Activated CD8-positive, alpha-beta T cell treated with anti-CD3 and anti-CD28 coated beads for 36 hours (primary cell): ENCODE measurements around the gene ITSN1. TPM values are rescaled to one million over a fixed set of nuclear protein-coding genes. Genes with fewer than 3 reads are reported as not detected.

Experiments
- ATAC-seq: fragments of 200-7000 bp; cut with Tn5 transposase; one replicate; pipeline ENCODE4 v1.10.0; 2021; ENCODE audit warnings: mild to moderate bottlenecking, moderate library complexity
- CTCF ChIA-PET: fragments of 350-600 bp; sonication (Branson Sonifier 250); formaldehyde crosslinking; loops from one replicate; lab custom pipeline; 2021; ENCODE audit warnings: antibody characterized with exemption; lab: Charles Lee
- POLR2A ChIA-PET: fragments of 350-600 bp; sonication (Branson Sonifier 250); formaldehyde crosslinking; loops from one replicate; lab custom pipeline; 2021; ENCODE audit warnings: antibody characterized with exemption; lab: Charles Lee
- DNase-seq: peaks from one replicate; pipeline ENCODE4 v3.0.0-alpha.2; 2020
- H3K27ac Mint-ChIP-seq: one replicate; pipeline ENCODE4 v1.8.0; 2021; ENCODE audit warnings: mild to moderate bottlenecking, mixed read lengths
- H3K27me3 Mint-ChIP-seq: one replicate; pipeline ENCODE4 v1.8.0; 2021; ENCODE audit warnings: mixed read lengths
- H3K36me3 Mint-ChIP-seq: one replicate; pipeline ENCODE4 v1.8.0; 2021; ENCODE audit warnings: low read depth, mixed read lengths
- H3K4me1 Mint-ChIP-seq: one replicate; pipeline ENCODE4 v1.8.0; 2021; ENCODE audit warnings: low read depth, mixed read lengths
- H3K4me3 Mint-ChIP-seq: one replicate; pipeline ENCODE4 v1.8.0; 2021; ENCODE audit warnings: mild to moderate bottlenecking, moderate library complexity, mixed read lengths
- H3K9me3 Mint-ChIP-seq: one replicate; pipeline ENCODE4 v1.8.0; 2021; ENCODE audit warnings: mixed read lengths
- CTCF ChIP-seq: fragments of 200-600 bp; IDR thresholded peaks from one replicate; pipeline ENCODE4 v1.8.0; 2022; ENCODE audit warnings: antibody characterized with exemption, mild to moderate bottlenecking
- intact Hi-C: fragments of 100-400 bp; cut with micrococcal nuclease; formaldehyde crosslinking; loops from one replicate; pipeline ENCODE4 v1.10.0; 2022
- total RNA-seq, 2 experiments: library from RNA; stranded (reverse); gene quantifications; one replicate each; pipeline ENCODE4 v1.2.3, GENCODE V29; 2021

The ITSN1 gene
- total RNA-seq, 2 experiments from 2014 or later = 4.4 to 4.7 TPM

- Mint-ChIP-seq H3K36me3 (peaks cover 4% of the 10 kb centered on the region), H3K4me1 (no peaks in the 10 kb centered on the region), H3K4me3 (no peak overlapping the region), H3K9me3 (no peaks in the 10 kb centered on the region), H3K27me3 (no peaks in the 10 kb centered on the region), H3K27ac (no peak overlapping the region)
- no peak for DNase-seq
- no peak for TF ChIP-seq CTCF
- ChIA-PET CTCF (no interaction called here), POLR2A (no interaction called here)
- ATAC-seq = no peak
- intact Hi-C loops = no loop called here
Observed at GRCh38 chr21:33828577-33828976, 186.3 kb downstream of the ITSN1 start.

GRCh38 chr21:33829844-33830243 lies 187.5 kb downstream of the ITSN1 start:
- H3K4me3 Mint-ChIP-seq = no peak overlapping the region
- no peak overlapping the region for H3K27ac Mint-ChIP-seq
- ATAC-seq (no peak), DNase-seq (no peak)
- no peaks in the 10 kb centered on the region for H3K27me3 Mint-ChIP-seq
- POLR2A ChIA-PET = no interaction called here
- no peak for TF ChIP-seq CTCF
- CTCF ChIA-PET = no interaction called here
- intact Hi-C loops = no loop called here
- no peaks in the 10 kb centered on the region for H3K4me1 Mint-ChIP-seq
- H3K9me3 Mint-ChIP-seq = no peaks in the 10 kb centered on the region
- peaks cover 4% of the 10 kb centered on the region for H3K36me3 Mint-ChIP-seq

- DNase-seq (no peak), ATAC-seq (no peak)
- no peaks in the 10 kb centered on the region for H3K27me3 Mint-ChIP-seq
- TF ChIP-seq CTCF = no peak
- CTCF ChIA-PET = no interaction called here
- no peak overlapping the region for H3K27ac Mint-ChIP-seq
- peaks cover 4% of the 10 kb centered on the region for H3K36me3 Mint-ChIP-seq
- no peak overlapping the region for H3K4me3 Mint-ChIP-seq
- intact Hi-C loops = no loop called here
- H3K4me1 Mint-ChIP-seq = no peaks in the 10 kb centered on the region
- POLR2A ChIA-PET = no interaction called here
- no peaks in the 10 kb centered on the region for H3K9me3 Mint-ChIP-seq
Observed at GRCh38 chr21:33831962-33832659, 189.8 kb downstream of the ITSN1 start.

GRCh38 chr21:33834801-33835500 lies 192.7 kb downstream of the ITSN1 start:
- POLR2A ChIA-PET = interaction anchor here (0.9 kb wide), 1 partner anchor 93 kb away, joined by 4 read pairs; no protein-coding TSS in a partner anchor

More at GRCh38 chr21:33834801-33835500, 192.7 kb downstream of the ITSN1 start:
- Mint-ChIP-seq H3K27ac (no peak overlapping the region), H3K9me3 (no peaks in the 10 kb centered on the region), H3K4me3 (no peak overlapping the region), H3K36me3 (peaks cover 3% of the 10 kb centered on the region), H3K4me1 (no peaks in the 10 kb centered on the region), H3K27me3 (no peaks in the 10 kb centered on the region)
- CTCF ChIA-PET = no interaction called here
- DNase-seq (no peak), ATAC-seq (no peak)
- intact Hi-C loops = no loop called here
- TF ChIP-seq CTCF = no peak
